ENCODE data around the gene APBB1. TPM values are rescaled to one million over a fixed set of nuclear protein-coding genes. Genes with fewer than 3 reads are reported as not detected.

Gene APBB1
- polyA plus RNA-seq, 1 donor from 2014 or later = 283 TPM

DNA sequence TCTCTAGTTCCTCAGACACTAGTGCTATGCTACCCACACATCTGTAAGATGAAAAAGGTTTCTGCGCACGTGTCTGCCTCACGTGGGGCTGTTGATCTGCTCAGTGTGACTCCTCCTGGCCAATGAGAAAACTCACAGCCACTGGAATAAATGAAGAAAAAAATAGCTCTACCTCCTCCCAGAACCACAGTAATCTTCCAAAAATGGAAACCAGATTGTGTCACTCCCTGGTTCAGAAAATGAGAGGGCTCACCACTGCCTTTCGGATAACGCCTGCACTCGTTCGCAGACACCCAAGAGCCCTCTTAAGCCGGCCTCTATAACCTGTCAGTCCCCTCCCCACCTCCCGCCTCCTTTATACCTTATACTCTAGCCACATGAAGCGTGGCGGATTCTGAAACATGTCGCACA lies 5.1 kb downstream of the APBB1 start:
- H3K27ac ChIP-seq (ENCODE audit: low read length) = no peak overlapping the region
- peak overlapping the region; percentile 23 for H3K4me3 ChIP-seq (ENCODE audit: low read length)
- no peaks in the 10 kb centered on the region for H3K9me3 ChIP-seq (ENCODE audit: low read length)
- no peaks in the 10 kb centered on the region for H3K9me2 ChIP-seq (ENCODE audit: insufficient read depth, low read length)
- no peaks in the 10 kb centered on the region for H3K27me3 ChIP-seq (ENCODE audit: insufficient read depth, low read depth, low read length)
- H3K36me3 ChIP-seq (ENCODE audit: insufficient read depth, low read length) = peaks cover 7% of the 10 kb centered on the region
- H2AFZ ChIP-seq (ENCODE audit: low read depth, low read length) = no peak overlapping the region
- no peak overlapping the region for H3K9ac ChIP-seq (ENCODE audit: low read length)
- peaks cover 68% of the 10 kb centered on the region for H3K79me2 ChIP-seq (replicated peaks; ENCODE audit: insufficient read depth, low read length)
- no peaks in the 10 kb centered on the region for H4K20me1 ChIP-seq (ENCODE audit: insufficient read depth)
- no peaks in the 10 kb centered on the region for H3F3A ChIP-seq (ENCODE audit: insufficient read depth, low read length, poor library complexity, severe bottlenecking)
- H3K4me2 ChIP-seq (ENCODE audit: low read length) = no peak overlapping the region
- TF ChIP-seq, protein P1, sequence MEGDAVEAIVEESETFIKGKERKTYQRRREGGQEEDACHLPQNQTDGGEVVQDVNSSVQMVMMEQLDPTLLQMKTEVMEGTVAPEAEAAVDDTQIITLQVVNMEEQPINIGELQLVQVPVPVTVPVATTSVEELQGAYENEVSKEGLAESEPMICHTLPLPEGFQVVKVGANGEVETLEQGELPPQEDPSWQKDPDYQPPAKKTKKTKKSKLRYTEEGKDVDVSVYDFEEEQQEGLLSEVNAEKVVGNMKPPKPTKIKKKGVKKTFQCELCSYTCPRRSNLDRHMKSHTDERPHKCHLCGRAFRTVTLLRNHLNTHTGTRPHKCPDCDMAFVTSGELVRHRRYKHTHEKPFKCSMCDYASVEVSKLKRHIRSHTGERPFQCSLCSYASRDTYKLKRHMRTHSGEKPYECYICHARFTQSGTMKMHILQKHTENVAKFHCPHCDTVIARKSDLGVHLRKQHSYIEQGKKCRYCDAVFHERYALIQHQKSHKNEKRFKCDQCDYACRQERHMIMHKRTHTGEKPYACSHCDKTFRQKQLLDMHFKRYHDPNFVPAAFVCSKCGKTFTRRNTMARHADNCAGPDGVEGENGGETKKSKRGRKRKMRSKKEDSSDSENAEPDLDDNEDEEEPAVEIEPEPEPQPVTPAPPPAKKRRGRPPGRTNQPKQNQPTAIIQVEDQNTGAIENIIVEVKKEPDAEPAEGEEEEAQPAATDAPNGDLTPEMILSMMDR (IDR thresholded peaks at IDR 0.05; ENCODE audit: poor library complexity, severe bottlenecking) = no peak
- no peak for TF ChIP-seq EP300 (conservative IDR thresholded peaks at IDR 0.05; ENCODE audit: poor library complexity, severe bottlenecking)
- no peak for TF ChIP-seq TAF1 (IDR thresholded peaks at IDR 0.05; ENCODE audit: low read depth)
- TF ChIP-seq POLR2AphosphoS5 (IDR thresholded peaks at IDR 0.05) = no peak
- TF ChIP-seq, protein P2, sequence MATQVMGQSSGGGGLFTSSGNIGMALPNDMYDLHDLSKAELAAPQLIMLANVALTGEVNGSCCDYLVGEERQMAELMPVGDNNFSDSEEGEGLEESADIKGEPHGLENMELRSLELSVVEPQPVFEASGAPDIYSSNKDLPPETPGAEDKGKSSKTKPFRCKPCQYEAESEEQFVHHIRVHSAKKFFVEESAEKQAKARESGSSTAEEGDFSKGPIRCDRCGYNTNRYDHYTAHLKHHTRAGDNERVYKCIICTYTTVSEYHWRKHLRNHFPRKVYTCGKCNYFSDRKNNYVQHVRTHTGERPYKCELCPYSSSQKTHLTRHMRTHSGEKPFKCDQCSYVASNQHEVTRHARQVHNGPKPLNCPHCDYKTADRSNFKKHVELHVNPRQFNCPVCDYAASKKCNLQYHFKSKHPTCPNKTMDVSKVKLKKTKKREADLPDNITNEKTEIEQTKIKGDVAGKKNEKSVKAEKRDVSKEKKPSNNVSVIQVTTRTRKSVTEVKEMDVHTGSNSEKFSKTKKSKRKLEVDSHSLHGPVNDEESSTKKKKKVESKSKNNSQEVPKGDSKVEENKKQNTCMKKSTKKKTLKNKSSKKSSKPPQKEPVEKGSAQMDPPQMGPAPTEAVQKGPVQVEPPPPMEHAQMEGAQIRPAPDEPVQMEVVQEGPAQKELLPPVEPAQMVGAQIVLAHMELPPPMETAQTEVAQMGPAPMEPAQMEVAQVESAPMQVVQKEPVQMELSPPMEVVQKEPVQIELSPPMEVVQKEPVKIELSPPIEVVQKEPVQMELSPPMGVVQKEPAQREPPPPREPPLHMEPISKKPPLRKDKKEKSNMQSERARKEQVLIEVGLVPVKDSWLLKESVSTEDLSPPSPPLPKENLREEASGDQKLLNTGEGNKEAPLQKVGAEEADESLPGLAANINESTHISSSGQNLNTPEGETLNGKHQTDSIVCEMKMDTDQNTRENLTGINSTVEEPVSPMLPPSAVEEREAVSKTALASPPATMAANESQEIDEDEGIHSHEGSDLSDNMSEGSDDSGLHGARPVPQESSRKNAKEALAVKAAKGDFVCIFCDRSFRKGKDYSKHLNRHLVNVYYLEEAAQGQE (IDR thresholded peaks at IDR 0.05; ENCODE audit: borderline replicate concordance) = no peak
- no peak for TF ChIP-seq SMC3 (conservative IDR thresholded peaks at IDR 0.05; ENCODE audit: poor library complexity)
- no peak for TF ChIP-seq MXI1 (conservative IDR thresholded peaks at IDR 0.05; ENCODE audit: poor library complexity, severe bottlenecking)
- no peak for TF ChIP-seq EZH2 (IDR thresholded peaks at IDR 0.05; ENCODE audit: borderline replicate concordance, insufficient read depth, low read length, poor library complexity, severe bottlenecking)
- no peak for TF ChIP-seq RAD21 (conservative IDR thresholded peaks at IDR 0.05)

DNA sequence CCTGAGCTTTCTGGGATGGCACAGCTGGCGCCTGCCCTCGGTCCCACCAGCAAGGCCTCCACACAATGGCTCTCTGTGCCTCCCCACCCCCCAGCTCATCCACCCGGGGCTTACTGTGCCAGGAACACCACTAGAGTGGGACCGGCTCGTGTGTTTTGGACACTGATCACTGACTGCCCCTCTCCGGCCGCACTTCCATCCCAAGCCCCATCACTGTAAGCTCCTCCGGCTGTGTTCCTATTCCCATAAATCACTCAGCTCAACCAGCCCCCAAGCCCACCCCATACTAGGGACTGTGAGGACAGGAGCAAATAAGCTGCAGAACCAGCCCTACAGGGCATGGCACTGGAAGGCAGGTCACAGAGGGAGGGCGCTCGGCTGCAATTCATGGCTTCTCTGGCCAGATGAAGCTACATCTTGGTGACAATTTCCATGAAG lies 7.3 kb downstream of the APBB1 start:
- Histone ChIP-seq H4K20me1 (ENCODE audit: insufficient read depth) (no peaks in the 10 kb centered on the region), H3K9me3 (ENCODE audit: low read length) (no peaks in the 10 kb centered on the region), H3K79me2 (replicated peaks; ENCODE audit: insufficient read depth, low read length) (peaks cover 68% of the 10 kb centered on the region), H3F3A (ENCODE audit: insufficient read depth, low read length, poor library complexity, severe bottlenecking) (no peaks in the 10 kb centered on the region), H3K27me3 (ENCODE audit: insufficient read depth, low read depth, low read length) (no peaks in the 10 kb centered on the region), H3K9me2 (ENCODE audit: insufficient read depth, low read length) (no peaks in the 10 kb centered on the region), H3K36me3 (ENCODE audit: insufficient read depth, low read length) (peaks cover 7% of the 10 kb centered on the region), H3K27ac (ENCODE audit: low read length) (no peak overlapping the region), H3K4me3 (ENCODE audit: low read length) (no peak overlapping the region), H3K9ac (ENCODE audit: low read length) (no peak overlapping the region), H3K4me2 (ENCODE audit: low read length) (no peak overlapping the region), H2AFZ (ENCODE audit: low read depth, low read length) (no peak overlapping the region)
- no peak for TF ChIP-seq EP300 (conservative IDR thresholded peaks at IDR 0.05; ENCODE audit: poor library complexity, severe bottlenecking)
- TF ChIP-seq EZH2 (IDR thresholded peaks at IDR 0.05; ENCODE audit: borderline replicate concordance, insufficient read depth, low read length, poor library complexity, severe bottlenecking) = no peak
- no peak for TF ChIP-seq RAD21 (conservative IDR thresholded peaks at IDR 0.05)
- no peak for TF ChIP-seq MXI1 (conservative IDR thresholded peaks at IDR 0.05; ENCODE audit: poor library complexity, severe bottlenecking)
- TF ChIP-seq POLR2AphosphoS5 (IDR thresholded peaks at IDR 0.05) = no peak
- no peak for TF ChIP-seq SMC3 (conservative IDR thresholded peaks at IDR 0.05; ENCODE audit: poor library complexity)

Data from neural cell (in vitro differentiated cells).